SU-DHL-6 (cell line): ENCODE data around the gene GPR155.

Experiments
- EZH2phosphoT487 ChIP-seq: fragments of 200-600 bp; sonication (generic), shearing (Covaris generic); conservative IDR thresholded peaks from 2 replicates; pipeline ENCODE4 v1.6.1; 2018; ENCODE audit warnings: mild to moderate bottlenecking, antibody characterized with exemption, low read length, moderate library complexity, mixed read lengths
- TF ChIP-seq, protein P1 (sequence below): fragments of 200-600 bp; sonication (generic); IDR thresholded peaks from one replicate; pipeline ENCODE4 v1.5.1; 2017; ENCODE audit warnings: antibody characterized with exemption, mild to moderate bottlenecking, low read length, moderate library complexity; ENCODE audit not compliant: insufficient read depth, poor library complexity, severe bottlenecking

GRCh38 chr2:174428214-174428613 is 58.6 kb downstream of the GPR155 start:
- TF ChIP-seq, protein P1, sequence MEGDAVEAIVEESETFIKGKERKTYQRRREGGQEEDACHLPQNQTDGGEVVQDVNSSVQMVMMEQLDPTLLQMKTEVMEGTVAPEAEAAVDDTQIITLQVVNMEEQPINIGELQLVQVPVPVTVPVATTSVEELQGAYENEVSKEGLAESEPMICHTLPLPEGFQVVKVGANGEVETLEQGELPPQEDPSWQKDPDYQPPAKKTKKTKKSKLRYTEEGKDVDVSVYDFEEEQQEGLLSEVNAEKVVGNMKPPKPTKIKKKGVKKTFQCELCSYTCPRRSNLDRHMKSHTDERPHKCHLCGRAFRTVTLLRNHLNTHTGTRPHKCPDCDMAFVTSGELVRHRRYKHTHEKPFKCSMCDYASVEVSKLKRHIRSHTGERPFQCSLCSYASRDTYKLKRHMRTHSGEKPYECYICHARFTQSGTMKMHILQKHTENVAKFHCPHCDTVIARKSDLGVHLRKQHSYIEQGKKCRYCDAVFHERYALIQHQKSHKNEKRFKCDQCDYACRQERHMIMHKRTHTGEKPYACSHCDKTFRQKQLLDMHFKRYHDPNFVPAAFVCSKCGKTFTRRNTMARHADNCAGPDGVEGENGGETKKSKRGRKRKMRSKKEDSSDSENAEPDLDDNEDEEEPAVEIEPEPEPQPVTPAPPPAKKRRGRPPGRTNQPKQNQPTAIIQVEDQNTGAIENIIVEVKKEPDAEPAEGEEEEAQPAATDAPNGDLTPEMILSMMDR: no peak
- no peak for TF ChIP-seq EZH2phosphoT487
